HepG2 (cell line): Measurements from ENCODE around the gene ZBTB22. TPM values are rescaled to one million over a fixed set of nuclear protein-coding genes. Genes with fewer than 3 reads are reported as not detected.
A peak's percentile ranks its signal among the peaks of the same experiment; 100 is the strongest.

Source experiments
- AKAP8 ChIP-seq: sonication (generic); formaldehyde crosslinking; IDR thresholded peaks from 2 replicates; pipeline ENCODE4 v1.5.1; 2020; ENCODE audit warnings: mild to moderate bottlenecking, missing genetic modification reagents
- ARHGAP35 ChIP-seq: sonication (generic); formaldehyde crosslinking; IDR thresholded peaks from 2 replicates; pipeline ENCODE4 v1.9.0; 2022; ENCODE audit warnings: mild to moderate bottlenecking, inconsistent platforms, moderate library complexity, missing genetic modification reagents, borderline replicate concordance
- ATF2 ChIP-seq: sonication (generic); formaldehyde crosslinking; IDR thresholded peaks from 2 replicates; pipeline ENCODE4 v1.4.0; 2020; ENCODE audit warnings: missing genetic modification reagents
- EHMT2 ChIP-seq: fragments of 200-600 bp; sonication (generic); IDR thresholded peaks from 2 replicates; pipeline ENCODE4 v1.7.0; 2017; ENCODE audit warnings: antibody characterized with exemption, low read depth, low read length, borderline replicate concordance
- GLI4 ChIP-seq: sonication (generic); formaldehyde crosslinking; IDR thresholded peaks from 2 replicates; pipeline ENCODE4 v1.5.1; 2020; ENCODE audit warnings: missing genetic modification reagents, mild to moderate bottlenecking, moderate library complexity, borderline replicate concordance
- HMGA1 ChIP-seq: sonication (generic); formaldehyde crosslinking; conservative IDR thresholded peaks from 2 replicates; pipeline ENCODE4 v1.4.0; 2020; ENCODE audit warnings: missing genetic modification reagents
- HOXD1 ChIP-seq: sonication (generic); formaldehyde crosslinking; IDR thresholded peaks from 2 replicates; pipeline ENCODE4 v1.5.0; 2020; ENCODE audit warnings: missing genetic modification reagents
- NR2C2 ChIP-seq: sonication (generic); formaldehyde crosslinking; IDR thresholded peaks from 2 replicates; pipeline ENCODE4 v1.4.0; 2020; ENCODE audit warnings: missing genetic modification reagents, mild to moderate bottlenecking, moderate library complexity, borderline replicate concordance
- ONECUT2 ChIP-seq: sonication (generic); formaldehyde crosslinking; IDR thresholded peaks from 2 replicates; pipeline ENCODE4 v1.4.0; 2020; ENCODE audit warnings: missing genetic modification reagents
- PAXIP1 ChIP-seq: sonication (generic); formaldehyde crosslinking; conservative IDR thresholded peaks from 2 replicates; pipeline ENCODE4 v1.4.0; 2020; ENCODE audit warnings: mild to moderate bottlenecking, missing genetic modification reagents, moderate library complexity
- PHF20 ChIP-seq: sonication (generic); formaldehyde crosslinking; IDR thresholded peaks from 2 replicates; pipeline ENCODE4 v1.5.0; 2020; ENCODE audit warnings: mild to moderate bottlenecking, missing genetic modification reagents
- PITX1 ChIP-seq: sonication (generic); formaldehyde crosslinking; IDR thresholded peaks from 2 replicates; pipeline ENCODE4 v1.5.1; 2020; ENCODE audit warnings: mild to moderate bottlenecking, missing genetic modification reagents
- SIX4 ChIP-seq: sonication (generic); formaldehyde crosslinking; IDR thresholded peaks from 2 replicates; pipeline ENCODE4 v1.4.0; 2020; ENCODE audit warnings: missing genetic modification reagents
- SNAPC2 ChIP-seq: sonication (generic); formaldehyde crosslinking; IDR thresholded peaks from 2 replicates; pipeline ENCODE4 v1.8.1; 2022; ENCODE audit warnings: mild to moderate bottlenecking, missing genetic modification reagents
- SP2 ChIP-seq: sonication (generic); formaldehyde crosslinking; IDR thresholded peaks from 2 replicates; pipeline ENCODE4 v1.5.1; 2020; ENCODE audit warnings: mild to moderate bottlenecking, missing genetic modification reagents
- SP5 ChIP-seq: IDR thresholded peaks from 2 replicates; pipeline ENCODE4 v1.6.1; 2016; ENCODE audit warnings: low read depth, borderline replicate concordance
- ZFX ChIP-seq: sonication (generic); formaldehyde crosslinking; IDR thresholded peaks from 2 replicates; pipeline ENCODE4 v1.4.0; 2020; ENCODE audit warnings: mild to moderate bottlenecking, low read depth, missing genetic modification reagents, moderate library complexity
- ZNF124 ChIP-seq: sonication (generic); formaldehyde crosslinking; IDR thresholded peaks from 2 replicates; pipeline ENCODE4 v1.4.0; 2020; ENCODE audit warnings: missing genetic modification reagents
- ZNF224 ChIP-seq: sonication (generic); formaldehyde crosslinking; IDR thresholded peaks from 2 replicates; pipeline ENCODE4 v1.5.0; 2020; ENCODE audit warnings: mild to moderate bottlenecking, missing genetic modification reagents
- ZNF264 ChIP-seq: sonication (generic); formaldehyde crosslinking; IDR thresholded peaks from 2 replicates; pipeline ENCODE4 v1.4.0; 2020; ENCODE audit warnings: missing genetic modification reagents
- ZNF547 ChIP-seq: sonication (generic); formaldehyde crosslinking; IDR thresholded peaks from 2 replicates; pipeline ENCODE4 v1.5.1; 2020; ENCODE audit warnings: mild to moderate bottlenecking, missing genetic modification reagents
- ZNF761 ChIP-seq: sonication (generic); formaldehyde crosslinking; conservative IDR thresholded peaks from 2 replicates; pipeline ENCODE4 v1.4.0; 2020; ENCODE audit warnings: mild to moderate bottlenecking, missing genetic modification reagents
- ZNF816 ChIP-seq: sonication (generic); formaldehyde crosslinking; IDR thresholded peaks from 2 replicates; pipeline ENCODE4 v1.8.0; 2022; ENCODE audit warnings: missing genetic modification reagents, mild to moderate bottlenecking, borderline replicate concordance
- polyA plus RNA-seq, 8 experiments: library from polyadenylated mRNA; depleted of rRNA in 3 of 8; stranded (reverse) in 7 of 8; unstranded in 1 of 8; fragments of >200 nt; fragmentation: Illumina TruSeq in 4 of 8; extraction: Trizol in 4 of 8; gene quantifications; 2 replicates each; pipeline versions ENCODE4 v1.2.1 to v1.2.3, GENCODE V29; 2011 to 2016; ENCODE audit warnings: low read depth in 4 of 8, missing spikeins in 1 of 8, mixed read lengths in 1 of 8; ENCODE audit not compliant: insufficient read depth in 1 of 8
- total RNA-seq, 5 experiments: library from RNA; depleted of rRNA; stranded (reverse); fragments of >200 nt; fragmentation: Illumina TruSeq; extraction: Trizol; gene quantifications; 2 replicates each; pipeline ENCODE4 v1.2.3, GENCODE V29; 2016; ENCODE audit warnings: low read depth in 1 of 5
- TF ChIP-seq, protein P1 (sequence below): sonication (generic); formaldehyde crosslinking; IDR thresholded peaks from 2 replicates; pipeline ENCODE4 v1.5.0; 2020; ENCODE audit warnings: mild to moderate bottlenecking, missing genetic modification reagents, borderline replicate concordance

ZBTB22 gene
- total and polyA plus RNA-seq, 2 of the 13 experiments (the other 11 are each of a cell fraction or from before 2014, with no cell fraction given): 8.0 to 10.6 TPM

DNA sequence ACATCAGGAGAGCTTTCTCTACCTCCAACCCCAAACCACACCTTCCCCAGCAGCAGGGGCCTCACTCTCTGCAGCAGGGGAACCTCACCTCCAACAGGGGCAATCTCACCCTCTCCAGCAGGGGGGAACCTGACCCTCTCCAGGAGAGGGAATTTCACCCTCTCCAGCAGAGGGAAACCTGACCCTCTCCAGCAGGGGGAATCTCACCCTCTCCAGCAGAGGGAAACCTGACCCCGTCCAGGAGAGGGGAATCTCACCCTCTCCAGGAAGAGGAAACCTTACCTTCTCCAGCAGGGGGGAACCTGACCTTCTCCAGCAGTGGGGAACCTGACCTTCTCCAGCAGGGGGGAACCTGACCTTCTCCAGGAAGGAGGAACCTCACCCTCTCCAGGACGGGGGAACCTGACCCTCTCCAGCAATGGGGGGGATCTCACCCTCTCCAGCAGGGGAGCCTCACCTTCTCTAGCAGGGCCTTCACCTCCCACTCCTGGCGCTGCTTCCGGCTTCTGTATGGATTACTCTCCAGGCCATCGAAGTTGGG lies 37.5 kb downstream of the ZBTB22 start (continued):
- TF ChIP-seq AKAP8 (no peak), SNAPC2 (CRISPR knock-in tag) (no peak), ZNF224 (no peak), ARHGAP35 (CRISPR knock-in tag) (peak; percentile 47; the same call in 1 of the 2 replicates), HOXD1 (CRISPR knock-in tag) (no peak), PAXIP1 (CRISPR knock-in tag) (no peak), ZNF547 (CRISPR knock-in tag) (no peak), ONECUT2 (CRISPR knock-in tag) (no peak), ZNF264 (no peak), ZNF816 (CRISPR knock-in tag) (no peak), SP2 (CRISPR knock-in tag) (no peak), PITX1 (CRISPR knock-in tag) (no peak), SP5 (CRISPR knock-in tag) (no peak), ZFX (0 out of 2 replicates have a peak, but pooled peaks have one; percentile 25), SIX4 (CRISPR knock-in tag) (peak; percentile 89), PHF20 (CRISPR knock-in tag) (0 out of 2 replicates have a peak, but pooled peaks have one; percentile 37), GLI4 (CRISPR knock-in tag) (no peak), ATF2 (CRISPR knock-in tag) (peak; percentile 66; the same call in 1 of the 2 replicates), ZNF124 (CRISPR knock-in tag) (0 out of 2 replicates have a peak, but pooled peaks have one; percentile 41), NR2C2 (CRISPR knock-in tag) (peak; percentile 60; the same call in 1 of the 2 replicates), HMGA1 (CRISPR knock-in tag) (no peak), ZNF761 (CRISPR knock-in tag) (no peak), EHMT2 (no peak)
- TF ChIP-seq, protein P1, sequence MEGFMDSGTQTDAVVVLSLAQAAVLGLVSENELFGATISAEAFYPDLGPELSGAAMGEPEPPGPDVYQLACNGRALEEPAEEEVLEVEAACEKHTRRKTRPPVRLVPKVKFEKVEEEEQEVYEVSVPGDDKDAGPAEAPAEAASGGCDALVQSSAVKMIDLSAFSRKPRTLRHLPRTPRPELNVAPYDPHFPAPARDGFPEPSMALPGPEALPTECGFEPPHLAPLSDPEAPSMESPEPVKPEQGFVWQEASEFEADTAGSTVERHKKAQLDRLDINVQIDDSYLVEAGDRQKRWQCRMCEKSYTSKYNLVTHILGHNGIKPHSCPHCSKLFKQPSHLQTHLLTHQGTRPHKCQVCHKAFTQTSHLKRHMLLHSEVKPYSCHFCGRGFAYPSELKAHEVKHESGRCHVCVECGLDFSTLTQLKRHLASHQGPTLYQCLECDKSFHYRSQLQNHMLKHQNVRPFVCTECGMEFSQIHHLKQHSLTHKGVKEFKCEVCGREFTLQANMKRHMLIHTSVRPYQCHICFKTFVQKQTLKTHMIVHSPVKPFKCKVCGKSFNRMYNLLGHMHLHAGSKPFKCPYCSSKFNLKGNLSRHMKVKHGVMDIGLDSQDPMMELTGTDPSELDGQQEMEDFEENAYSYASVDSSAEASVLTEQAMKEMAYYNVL (CRISPR knock-in tag): no peak
